OCI-LY7 (cell line): ENCODE measurements around the gene TTYH1. TPM values are rescaled to one million over a fixed set of nuclear protein-coding genes. Genes with fewer than 3 reads are reported as not detected.

Experiments used
- BruUV-seq: library from RNA; stranded (reverse); fragments of 400-500 nt; replicated peaks from 2 replicates; lab custom pipeline; 2021; lab: Mats Ljungman, UMichigan
- CTCF ChIA-PET: fragments of 300-600 bp; sonication (Branson Sonifier 250); formaldehyde crosslinking; loops from one replicate; lab custom pipeline; 2022; ENCODE audit warnings: antibody characterized with exemption; ENCODE audit not compliant: unreplicated experiment; lab: Charles Lee
- POLR2A ChIA-PET: fragments of 300-600 bp; sonication (Branson Sonifier 250); formaldehyde crosslinking; loops from one replicate; lab custom pipeline; 2022; ENCODE audit warnings: antibody characterized with exemption; lab: Charles Lee
- DNase-seq: peaks from one replicate; pipeline ENCODE4 v3.0.0-alpha.2; 2015; ENCODE audit warnings: low spot score
- H2AFZ ChIP-seq: fragments of 200-600 bp; sonication (generic), shearing (Covaris generic); 2 replicates; pipeline ENCODE4 v1.6.1; 2014; ENCODE audit warnings: mild to moderate bottlenecking, antibody characterized with exemption, low read length, moderate library complexity
- H3K27ac ChIP-seq: fragments of 200-600 bp; sonication (generic); 2 replicates; pipeline ENCODE4 v1.5.1; 2014; ENCODE audit warnings: mixed run types, low read depth, mild to moderate bottlenecking, moderate library complexity, low read length, inconsistent platforms; ENCODE audit not compliant: poor library complexity, severe bottlenecking
- H3K36me3 ChIP-seq: fragments of 200-600 bp; sonication (generic); 2 replicates; pipeline ENCODE4 v1.6.1; 2014; ENCODE audit warnings: mild to moderate bottlenecking, antibody characterized with exemption, low read length, moderate library complexity, mixed read lengths; ENCODE audit not compliant: insufficient read depth
- H3K4me1 ChIP-seq: fragments of 200-600 bp; sonication (generic); 2 replicates; pipeline ENCODE4 v1.5.1; 2014; ENCODE audit warnings: mild to moderate bottlenecking, low read length; ENCODE audit not compliant: insufficient read depth, poor library complexity, severe bottlenecking
- H3K4me2 ChIP-seq: fragments of 200-600 bp; sonication (generic); 2 replicates; pipeline ENCODE4 v1.6.1; 2014; ENCODE audit warnings: mild to moderate bottlenecking, low read length
- H3K4me3 ChIP-seq: fragments of 200-600 bp; sonication (generic); 2 replicates; pipeline ENCODE4 v1.5.1; 2014; ENCODE audit warnings: mild to moderate bottlenecking, low read depth, low read length; ENCODE audit not compliant: poor library complexity, severe bottlenecking
- H3K79me2 ChIP-seq: fragments of 200-600 bp; sonication (generic); 2 replicates; pipeline ENCODE4 v1.6.1; 2016; ENCODE audit warnings: low read depth, mild to moderate bottlenecking, low read length, moderate library complexity, mixed read lengths; ENCODE audit not compliant: insufficient read depth
- H3K9me2 ChIP-seq: fragments of 200-600 bp; sonication (generic); 2 replicates; pipeline ENCODE4 v1.6.1; 2016; ENCODE audit warnings: mild to moderate bottlenecking, low read length, mixed read lengths; ENCODE audit not compliant: insufficient read depth
- H3K9me3 ChIP-seq: fragments of 200-600 bp; sonication (generic); 2 replicates; pipeline ENCODE4 v1.6.1; 2014; ENCODE audit warnings: mild to moderate bottlenecking, mixed run types, low read length, mixed read lengths
- H4K20me1 ChIP-seq: fragments of 200-600 bp; sonication (generic); 2 replicates; pipeline ENCODE4 v1.6.1; 2014; ENCODE audit warnings: mild to moderate bottlenecking, antibody characterized with exemption, low read length, moderate library complexity, mixed read lengths; ENCODE audit not compliant: insufficient read depth
- CTCF ChIP-seq: fragments of 200-600 bp; sonication (generic); conservative IDR thresholded peaks from 2 replicates; pipeline ENCODE4 v1.5.1; 2014; ENCODE audit warnings: mild to moderate bottlenecking, antibody characterized with exemption, low read length, moderate library complexity, mixed read lengths
- EZH2phosphoT487 ChIP-seq: fragments of 200-600 bp; sonication (generic); IDR thresholded peaks from 2 replicates; pipeline ENCODE4 v1.6.1; 2018; ENCODE audit warnings: low read depth, borderline replicate concordance, mild to moderate bottlenecking, mixed run types, antibody characterized with exemption, low read length, moderate library complexity, mixed read lengths
- intact Hi-C: fragments of 100-400 bp; cut with micrococcal nuclease; formaldehyde crosslinking; loops from one replicate; pipeline ENCODE4 v1.10.0; 2022; ENCODE audit not compliant: unreplicated experiment
- total RNA-seq, 2 experiments: library from RNA; depleted of rRNA in 1 of 2; stranded (reverse); fragments of >200 nt in 1 of 2; shearing (Covaris generic) in 1 of 2; gene quantifications; 2 replicates each; pipeline ENCODE4 v1.2.3, GENCODE V29; 2014 to 2022

TTYH1 gene
- total RNA-seq, 2 experiments from 2014 or later: 0.53 TPM; not detected in 1

- no TSS peak for BruUV-seq
- POLR2A ChIA-PET: no interaction called here
- no peak for DNase-seq
- H3K9me3 ChIP-seq: no peaks in the 10 kb centered on the region
- no peak overlapping the region for H3K4me3 ChIP-seq
- no peak overlapping the region for H2AFZ ChIP-seq
- H3K36me3 ChIP-seq: no peaks in the 10 kb centered on the region
- no peak for TF ChIP-seq CTCF
- TF ChIP-seq EZH2phosphoT487: no peak
- no peaks in the 10 kb centered on the region for H3K79me2 ChIP-seq
- H3K27ac ChIP-seq: no peak overlapping the region
- H4K20me1 ChIP-seq: no peaks in the 10 kb centered on the region
- H3K9me2 ChIP-seq: no peaks in the 10 kb centered on the region
- no peaks in the 10 kb centered on the region for H3K4me1 ChIP-seq
- intact Hi-C loops: no loop called here
- no peak overlapping the region for H3K4me2 ChIP-seq
- CTCF ChIA-PET: no interaction called here
Observed at GRCh38 chr19:54399189-54399588, 16.1 kb upstream of the TTYH1 start.

- H3K27ac ChIP-seq: no peak overlapping the region
- no peaks in the 10 kb centered on the region for H3K79me2 ChIP-seq
- no peak overlapping the region for H3K4me3 ChIP-seq
- CTCF ChIA-PET: no interaction called here
- DNase-seq: no peak
- no peak overlapping the region for H3K4me2 ChIP-seq
- no peak for TF ChIP-seq CTCF
- POLR2A ChIA-PET: no interaction called here
- no peaks in the 10 kb centered on the region for H3K9me3 ChIP-seq
- H4K20me1 ChIP-seq: no peaks in the 10 kb centered on the region
- no peaks in the 10 kb centered on the region for H3K36me3 ChIP-seq
- intact Hi-C loops: no loop called here
- no peak overlapping the region for H2AFZ ChIP-seq
- H3K4me1 ChIP-seq: no peaks in the 10 kb centered on the region
- H3K9me2 ChIP-seq: no peaks in the 10 kb centered on the region
- BruUV-seq: no TSS peak
Observed at GRCh38 chr19:54400913-54401312, 14.4 kb upstream of the TTYH1 start.

- no TSS peak for BruUV-seq
- ChIA-PET POLR2A (no interaction called here), CTCF (no interaction called here)
- no peaks in the 10 kb centered on the region for H3K4me1 ChIP-seq
- no peak for DNase-seq
- no peaks in the 10 kb centered on the region for H3K79me2 ChIP-seq
- no peak overlapping the region for H3K4me3 ChIP-seq
- no peak for TF ChIP-seq CTCF
- TF ChIP-seq EZH2phosphoT487: no peak
- intact Hi-C loops: no loop called here
- no peak overlapping the region for H3K4me2 ChIP-seq
- no peaks in the 10 kb centered on the region for H3K36me3 ChIP-seq
- peaks cover 8% of the 10 kb centered on the region; the same call in 1 of the 2 replicates for H3K9me3 ChIP-seq
- H4K20me1 ChIP-seq: no peaks in the 10 kb centered on the region
- no peak overlapping the region for H3K27ac ChIP-seq
- H3K9me2 ChIP-seq: no peaks in the 10 kb centered on the region
- H2AFZ ChIP-seq: no peak overlapping the region
Observed at GRCh38 chr19:54403054-54403453, 12.2 kb upstream of the TTYH1 start.
